Measurements from ENCODE around the gene PPP2R2C. TPM values are rescaled to one million over a fixed set of nuclear protein-coding genes. Genes with fewer than 3 reads are reported as not detected.

Gene PPP2R2C
- total RNA-seq, 1 experiment from 2014 or later = 9.5 TPM

- Histone ChIP-seq H3K36me3 (ENCODE audit: low read depth, low read length) (no peaks in the 10 kb centered on the region), H3K27me3 (ENCODE audit: low read length) (no peaks in the 10 kb centered on the region), H3K27ac (ENCODE audit: low read length) (no peak overlapping the region), H3F3A (ENCODE audit: low read length, unreplicated experiment) (no peaks in the 10 kb centered on the region), H2AFZ (ENCODE audit: low read length) (no peak overlapping the region), H3K9me3 (ENCODE audit: low read length) (no peaks in the 10 kb centered on the region), H4K20me1 (ENCODE audit: low read length) (no peaks in the 10 kb centered on the region), H3K4me3 (ENCODE audit: low read length) (no peak overlapping the region), H3K4me2 (ENCODE audit: low read length) (no peak overlapping the region), H3K4me1 (ENCODE audit: insufficient read depth, low read length) (peaks cover 14% of the 10 kb centered on the region), H3K9ac (ENCODE audit: low read length) (no peak overlapping the region), H3K79me2 (ENCODE audit: low read length) (no peaks in the 10 kb centered on the region), H3K9me2 (replicated peaks; ENCODE audit: low read length) (no peaks in the 10 kb centered on the region)
- ChIA-PET CTCF (no interaction called here), POLR2A (ENCODE audit: unreplicated experiment) (no interaction called here)
- intact Hi-C loops (cut with micrococcal nuclease) = no loop called here
- TF ChIP-seq CTCF (conservative IDR thresholded peaks at IDR 0.05; ENCODE audit: low read depth, low read length) (no peak), EZH2phosphoT487 (IDR thresholded peaks at IDR 0.05; ENCODE audit: borderline replicate concordance, low read length) (no peak), EZH2 (IDR thresholded peaks at IDR 0.05; ENCODE audit: low read length, unreplicated experiment) (no peak)
- no TSS peak for BruUV-seq (replicated peaks)
- no peak for DNase-seq
- no peak for ATAC-seq
Observed at GRCh38 chr4:6395466-6396228, 76.8 kb downstream of the PPP2R2C start.

GRCh38 chr4:6394671-6395081 lies 77.7 kb downstream of the PPP2R2C start:
- Histone ChIP-seq H3K9me3 (ENCODE audit: low read length) (no peaks in the 10 kb centered on the region), H3K4me2 (ENCODE audit: low read length) (no peak overlapping the region), H3K4me1 (ENCODE audit: insufficient read depth, low read length) (peaks cover 14% of the 10 kb centered on the region), H3K9ac (ENCODE audit: low read length) (no peak overlapping the region), H3K27me3 (ENCODE audit: low read length) (no peaks in the 10 kb centered on the region), H4K20me1 (ENCODE audit: low read length) (no peaks in the 10 kb centered on the region), H3K79me2 (ENCODE audit: low read length) (no peaks in the 10 kb centered on the region), H3F3A (ENCODE audit: low read length, unreplicated experiment) (no peaks in the 10 kb centered on the region), H3K4me3 (ENCODE audit: low read length) (no peak overlapping the region), H3K36me3 (ENCODE audit: low read depth, low read length) (no peaks in the 10 kb centered on the region), H2AFZ (ENCODE audit: low read length) (no peak overlapping the region), H3K9me2 (replicated peaks; ENCODE audit: low read length) (no peaks in the 10 kb centered on the region), H3K27ac (ENCODE audit: low read length) (no peak overlapping the region)
- no TSS peak for BruUV-seq (replicated peaks)
- intact Hi-C loops (cut with micrococcal nuclease) = no loop called here
- ATAC-seq (no peak), DNase-seq (no peak)
- TF ChIP-seq CTCF (conservative IDR thresholded peaks at IDR 0.05; ENCODE audit: low read depth, low read length) (no peak), EZH2phosphoT487 (IDR thresholded peaks at IDR 0.05; ENCODE audit: borderline replicate concordance, low read length) (no peak), EZH2 (IDR thresholded peaks at IDR 0.05; ENCODE audit: low read length, unreplicated experiment) (no peak)
- POLR2A ChIA-PET (ENCODE audit: unreplicated experiment) = no interaction called here
- CTCF ChIA-PET = no interaction called here

Data from PC-3 (cell line).